Bronchial epithelial cell (primary cell): Measurements from ENCODE around the gene CCDC197. TPM values are rescaled to one million over a fixed set of nuclear protein-coding genes. Genes with fewer than 3 reads are reported as not detected.

Experiments used
- DNase-seq: peaks from one replicate; pipeline ENCODE4 v3.0.0-alpha.2; 2010; ENCODE audit warnings: low read depth
- FAIRE-seq: peaks from 2 replicates; lab custom pipeline; 2011; peaks lifted over from hg19 to GRCh38; lab: Jason Lieb, UNC
- H3K27me3 ChIP-seq: 2 replicates; pipeline ENCODE4 v1.5.1; 2011; ENCODE audit warnings: low read length; ENCODE audit not compliant: control insufficient read depth, insufficient read depth
- H3K36me3 ChIP-seq: 2 replicates; pipeline ENCODE4 v1.5.1; 2011; ENCODE audit warnings: low read length; ENCODE audit not compliant: control insufficient read depth, insufficient read depth
- H3K4me3 ChIP-seq: 2 replicates; pipeline ENCODE4 v1.5.1; 2011; ENCODE audit warnings: mild to moderate bottlenecking, low read depth, low read length, control low read depth
- total RNA-seq: library from RNA; depleted of rRNA; stranded (reverse); fragments of >200 nt; gene quantifications from 2 replicates; pipeline ENCODE4 v1.2.1, GENCODE V29; 2014
- TF ChIP-seq, protein P1 (sequence below): IDR thresholded peaks from 2 replicates; pipeline ENCODE4 v1.5.1; 2011; ENCODE audit warnings: mild to moderate bottlenecking, moderate library complexity, low read length, control low read depth, inconsistent platforms; ENCODE audit not compliant: insufficient read depth, severe bottlenecking

The CCDC197 gene
- total RNA-seq, 1 donor from 2014 or later, result not detected

- Histone ChIP-seq H3K4me3 (no peak overlapping the region), H3K36me3 (no peaks in the 10 kb centered on the region), H3K27me3 (peaks cover 5% of the 10 kb centered on the region)
- TF ChIP-seq, protein P1, sequence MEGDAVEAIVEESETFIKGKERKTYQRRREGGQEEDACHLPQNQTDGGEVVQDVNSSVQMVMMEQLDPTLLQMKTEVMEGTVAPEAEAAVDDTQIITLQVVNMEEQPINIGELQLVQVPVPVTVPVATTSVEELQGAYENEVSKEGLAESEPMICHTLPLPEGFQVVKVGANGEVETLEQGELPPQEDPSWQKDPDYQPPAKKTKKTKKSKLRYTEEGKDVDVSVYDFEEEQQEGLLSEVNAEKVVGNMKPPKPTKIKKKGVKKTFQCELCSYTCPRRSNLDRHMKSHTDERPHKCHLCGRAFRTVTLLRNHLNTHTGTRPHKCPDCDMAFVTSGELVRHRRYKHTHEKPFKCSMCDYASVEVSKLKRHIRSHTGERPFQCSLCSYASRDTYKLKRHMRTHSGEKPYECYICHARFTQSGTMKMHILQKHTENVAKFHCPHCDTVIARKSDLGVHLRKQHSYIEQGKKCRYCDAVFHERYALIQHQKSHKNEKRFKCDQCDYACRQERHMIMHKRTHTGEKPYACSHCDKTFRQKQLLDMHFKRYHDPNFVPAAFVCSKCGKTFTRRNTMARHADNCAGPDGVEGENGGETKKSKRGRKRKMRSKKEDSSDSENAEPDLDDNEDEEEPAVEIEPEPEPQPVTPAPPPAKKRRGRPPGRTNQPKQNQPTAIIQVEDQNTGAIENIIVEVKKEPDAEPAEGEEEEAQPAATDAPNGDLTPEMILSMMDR, result no peak
- DNase-seq, result no peak
- FAIRE-seq, result no peak
Observed at GRCh38 chr14:94000267-94000666, 3.2 kb downstream of the CCDC197 start.

DNA sequence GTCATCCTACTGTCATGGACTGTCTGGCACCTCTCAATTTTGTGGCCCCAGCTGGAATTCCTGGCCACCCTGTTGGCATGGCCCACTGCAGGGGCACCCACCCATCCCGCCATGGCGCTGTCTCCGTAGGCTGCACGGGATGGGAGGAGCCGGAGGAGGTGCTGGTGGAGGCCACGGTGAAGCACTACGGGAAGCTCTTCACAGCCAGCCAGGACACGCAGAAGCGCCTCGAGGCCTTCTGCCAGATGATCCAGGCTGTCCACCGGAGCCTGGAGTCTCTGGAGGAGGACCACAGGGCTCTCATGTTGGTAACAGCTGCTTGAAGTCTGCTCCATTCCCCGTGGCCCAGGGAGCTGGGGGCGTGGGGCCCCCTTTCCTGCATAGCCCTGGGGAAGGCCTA, 3.9 kb downstream of the CCDC197 start:
- peaks cover 5% of the 10 kb centered on the region for H3K27me3 ChIP-seq
- FAIRE-seq, result no peak
- TF ChIP-seq, protein P1, result no peak
- H3K4me3 ChIP-seq, result no peak overlapping the region
- H3K36me3 ChIP-seq, result no peaks in the 10 kb centered on the region
- peak; percentile 30 for DNase-seq

- no peaks in the 10 kb centered on the region for H3K36me3 ChIP-seq
- TF ChIP-seq, protein P1, result peak; percentile 99
- FAIRE-seq (peak; percentile 77), DNase-seq (peak; percentile 61)
- H3K27me3 ChIP-seq, result peaks cover 5% of the 10 kb centered on the region
- no peak overlapping the region for H3K4me3 ChIP-seq
Observed at GRCh38 chr14:94001501-94002396, 4.6 kb downstream of the CCDC197 start.

- Histone ChIP-seq H3K4me3 (no peak overlapping the region), H3K27me3 (peaks cover 5% of the 10 kb centered on the region), H3K36me3 (no peaks in the 10 kb centered on the region)
- TF ChIP-seq, protein P1, result no peak
- DNase-seq (no peak), FAIRE-seq (peak; percentile 64)
Observed at GRCh38 chr14:94003397-94003796, 6.3 kb downstream of the CCDC197 start.

DNA sequence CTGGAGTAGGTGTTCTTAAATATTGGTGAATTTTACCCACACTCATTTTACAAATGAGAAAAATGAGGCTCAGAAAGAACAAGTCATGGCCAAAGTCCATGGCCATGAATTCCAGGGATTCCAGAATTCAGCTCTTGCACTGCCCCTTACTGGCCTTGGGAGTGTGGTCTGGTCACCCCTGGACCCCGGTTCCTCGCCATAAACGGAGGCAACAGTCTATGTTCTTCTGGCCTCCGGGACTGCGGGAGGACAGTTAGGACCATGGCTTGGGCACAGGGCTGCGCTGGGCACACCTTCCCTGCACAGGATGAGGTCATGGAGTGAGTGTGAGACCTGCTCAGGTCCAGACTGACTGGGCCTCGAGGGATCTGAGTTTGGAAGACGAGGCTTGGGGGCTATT, 6.9 kb downstream of the CCDC197 start:
- DNase-seq (no peak), FAIRE-seq (no peak)
- Histone ChIP-seq H3K27me3 (peaks cover 5% of the 10 kb centered on the region), H3K36me3 (no peaks in the 10 kb centered on the region), H3K4me3 (no peak overlapping the region)
- TF ChIP-seq, protein P1, result no peak
